Ammon's horn (tissue), 1 donor: ENCODE measurements around the gene NUDT12.
A peak's percentile ranks its signal among the peaks of the same experiment; 100 is the strongest.

Experiments
- DNase-seq: peaks from one replicate; pipeline ENCODE4 v3.0.0-alpha.2; 2016; ENCODE audit warnings: low spot score

The NUDT12 gene

GRCh38 chr5:103562453-103563157, at the start of gene NUDT12:
Gene NUDT12 (minus strand): TSS chr5:103562789. CDS start chr5:103560248, 2,541 bp downstream.
- peak; percentile 84 for DNase-seq

- DNase-seq, result no peak
Measured at GRCh38 chr5:103607346-103607745, 44.8 kb upstream of the NUDT12 start.

GRCh38 chr5:103605277-103605676, 42.7 kb upstream of the NUDT12 start:
- DNase-seq, result no peak

- DNase-seq, result no peak
Measured at GRCh38 chr5:103602438-103602837, 39.8 kb upstream of the NUDT12 start.

- DNase-seq, result no peak
Measured at GRCh38 chr5:103601314-103601713, 38.7 kb upstream of the NUDT12 start.

- DNase-seq, result no peak
Measured at GRCh38 chr5:103600086-103600485, 37.5 kb upstream of the NUDT12 start.

- no peak for DNase-seq
Measured at GRCh38 chr5:103598997-103599566, 36.5 kb upstream of the NUDT12 start.

- DNase-seq, result no peak
Measured at GRCh38 chr5:103590221-103590620, 27.6 kb upstream of the NUDT12 start.

- no peak for DNase-seq
Measured at GRCh38 chr5:103589776-103590175, 27.2 kb upstream of the NUDT12 start.

GRCh38 chr5:103589357-103589756, 26.8 kb upstream of the NUDT12 start:
- DNase-seq, result no peak

- DNase-seq, result peak; percentile 11
Measured at GRCh38 chr5:103587185-103587748, 24.7 kb upstream of the NUDT12 start.

GRCh38 chr5:103582364-103582763, 19.8 kb upstream of the NUDT12 start:
- DNase-seq, result peak; percentile 83

GRCh38 chr5:103573411-103573810, 10.8 kb upstream of the NUDT12 start:
- no peak for DNase-seq

- no peak for DNase-seq
Measured at GRCh38 chr5:103572454-103572853, 9.9 kb upstream of the NUDT12 start.

- DNase-seq, result no peak
Measured at GRCh38 chr5:103571730-103572129, 9.1 kb upstream of the NUDT12 start.

GRCh38 chr5:103569313-103570060, 6.9 kb upstream of the NUDT12 start:
- no peak for DNase-seq

- DNase-seq, result no peak
Measured at GRCh38 chr5:103565719-103566118, 3.1 kb upstream of the NUDT12 start.

- DNase-seq, result peak; percentile 4
Measured at GRCh38 chr5:103561685-103562452, 720 bp downstream of the NUDT12 start.

GRCh38 chr5:103560826-103561225, 1.8 kb downstream of the NUDT12 start:
- DNase-seq, result no peak

GRCh38 chr5:103546858-103547257, 15.7 kb downstream of the NUDT12 start:
- DNase-seq, result no peak

- no peak for DNase-seq
Measured at GRCh38 chr5:103542441-103542840, 20.1 kb downstream of the NUDT12 start.

- no peak for DNase-seq
Measured at GRCh38 chr5:103541569-103541968, 21.0 kb downstream of the NUDT12 start.
